DOHH2 (cell line): ENCODE data around the gene MORF4L2.

Experiments used
- H3F3A ChIP-seq: fragments of 200-600 bp; sonication (generic), shearing (Covaris generic); 2 replicates; pipeline ENCODE4 v1.6.0; 2016; ENCODE audit warnings: antibody characterized with exemption, mild to moderate bottlenecking; ENCODE audit not compliant: control insufficient read depth, insufficient read depth
- H3K27ac ChIP-seq: fragments of 200-600 bp; sonication (generic); 2 replicates; pipeline ENCODE4 v1.5.1; 2014; ENCODE audit warnings: low read depth, mild to moderate bottlenecking, low read length, moderate library complexity
- H3K27me3 ChIP-seq: fragments of 200-600 bp; sonication (generic); 2 replicates; pipeline ENCODE4 v1.6.1; 2014; ENCODE audit warnings: mild to moderate bottlenecking, low read length, mixed read lengths; ENCODE audit not compliant: control insufficient read depth
- H3K36me3 ChIP-seq: fragments of 200-600 bp; sonication (generic); 2 replicates; pipeline ENCODE4 v1.6.1; 2014; ENCODE audit warnings: mild to moderate bottlenecking, low read length, moderate library complexity, mixed read lengths; ENCODE audit not compliant: control insufficient read depth
- H3K4me1 ChIP-seq: fragments of 200-600 bp; sonication (generic); 2 replicates; pipeline ENCODE4 v1.6.1; 2014; ENCODE audit warnings: mild to moderate bottlenecking, low read length, mixed read lengths; ENCODE audit not compliant: control insufficient read depth
- H3K4me2 ChIP-seq: fragments of 200-600 bp; sonication (generic); 2 replicates; pipeline ENCODE4 v1.6.0; 2014; ENCODE audit warnings: mild to moderate bottlenecking, low read length, moderate library complexity
- H3K4me3 ChIP-seq: fragments of 200-600 bp; sonication (generic); 2 replicates; pipeline ENCODE4 v1.5.1; 2014; ENCODE audit warnings: mild to moderate bottlenecking, low read length, mixed read lengths
- H3K79me2 ChIP-seq: fragments of 200-600 bp; sonication (generic); 2 replicates; pipeline ENCODE4 v1.6.1; 2014; ENCODE audit warnings: mild to moderate bottlenecking, low read length, mixed read lengths; ENCODE audit not compliant: control insufficient read depth
- H3K9me2 ChIP-seq: fragments of 200-600 bp; sonication (generic); replicated peaks from 2 replicates; pipeline ENCODE4 v1.6.1; 2014; ENCODE audit warnings: mild to moderate bottlenecking, low read length, mixed read lengths; ENCODE audit not compliant: control insufficient read depth
- H3K9me3 ChIP-seq: fragments of 200-600 bp; sonication (generic); 2 replicates; pipeline ENCODE4 v1.6.1; 2014; ENCODE audit warnings: antibody characterized with exemption, low read length, mixed read lengths; ENCODE audit not compliant: control insufficient read depth, insufficient read depth
- H4K20me1 ChIP-seq: fragments of 200-600 bp; sonication (generic); 2 replicates; pipeline ENCODE4 v1.6.0; 2014; ENCODE audit warnings: low read depth, mild to moderate bottlenecking, antibody characterized with exemption, low read length, moderate library complexity; ENCODE audit not compliant: control insufficient read depth, insufficient read depth
- EZH2phosphoT487 ChIP-seq: fragments of 200-600 bp; sonication (generic); IDR thresholded peaks from 2 replicates; pipeline ENCODE4 v1.6.1; 2017; ENCODE audit warnings: borderline replicate concordance, mild to moderate bottlenecking, antibody characterized with exemption, low read length, moderate library complexity, mixed read lengths
- TF ChIP-seq, protein P1 (sequence below): fragments of 200-600 bp; sonication (generic); IDR thresholded peaks from one replicate; pipeline ENCODE4 v1.5.1; 2014; ENCODE audit warnings: antibody characterized with exemption, mild to moderate bottlenecking, low read depth, low read length; ENCODE audit not compliant: poor library complexity, severe bottlenecking

MORF4L2 gene

DNA sequence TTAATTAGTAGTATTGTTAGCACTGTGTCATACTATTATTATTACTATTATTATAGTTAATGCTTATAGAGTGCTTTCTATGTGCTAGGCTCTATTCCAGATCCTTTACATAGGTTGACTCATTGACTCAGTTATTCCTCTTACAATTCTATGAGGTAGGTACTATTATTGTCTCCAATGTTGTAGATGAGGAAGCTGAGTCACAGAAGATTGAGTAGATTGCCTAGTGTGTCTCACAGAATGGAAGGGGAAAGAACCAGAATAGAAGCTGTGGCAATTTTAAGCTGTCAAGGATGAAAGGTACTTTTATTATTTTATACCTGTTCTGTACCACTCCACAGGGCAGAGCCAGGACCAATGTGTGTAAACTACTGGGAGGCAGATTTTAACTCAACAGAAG lies 59.6 kb downstream of the MORF4L2 start:
- Histone ChIP-seq H3F3A (no peaks in the 10 kb centered on the region), H3K79me2 (no peaks in the 10 kb centered on the region), H3K4me3 (no peak overlapping the region), H3K36me3 (no peaks in the 10 kb centered on the region), H4K20me1 (no peaks in the 10 kb centered on the region), H3K9me2 (no peaks in the 10 kb centered on the region), H3K9me3 (no peaks in the 10 kb centered on the region), H3K4me2 (no peak overlapping the region), H3K4me1 (peaks cover 11% of the 10 kb centered on the region), H3K27me3 (no peaks in the 10 kb centered on the region), H3K27ac (no peak overlapping the region)
- TF ChIP-seq, protein P1, sequence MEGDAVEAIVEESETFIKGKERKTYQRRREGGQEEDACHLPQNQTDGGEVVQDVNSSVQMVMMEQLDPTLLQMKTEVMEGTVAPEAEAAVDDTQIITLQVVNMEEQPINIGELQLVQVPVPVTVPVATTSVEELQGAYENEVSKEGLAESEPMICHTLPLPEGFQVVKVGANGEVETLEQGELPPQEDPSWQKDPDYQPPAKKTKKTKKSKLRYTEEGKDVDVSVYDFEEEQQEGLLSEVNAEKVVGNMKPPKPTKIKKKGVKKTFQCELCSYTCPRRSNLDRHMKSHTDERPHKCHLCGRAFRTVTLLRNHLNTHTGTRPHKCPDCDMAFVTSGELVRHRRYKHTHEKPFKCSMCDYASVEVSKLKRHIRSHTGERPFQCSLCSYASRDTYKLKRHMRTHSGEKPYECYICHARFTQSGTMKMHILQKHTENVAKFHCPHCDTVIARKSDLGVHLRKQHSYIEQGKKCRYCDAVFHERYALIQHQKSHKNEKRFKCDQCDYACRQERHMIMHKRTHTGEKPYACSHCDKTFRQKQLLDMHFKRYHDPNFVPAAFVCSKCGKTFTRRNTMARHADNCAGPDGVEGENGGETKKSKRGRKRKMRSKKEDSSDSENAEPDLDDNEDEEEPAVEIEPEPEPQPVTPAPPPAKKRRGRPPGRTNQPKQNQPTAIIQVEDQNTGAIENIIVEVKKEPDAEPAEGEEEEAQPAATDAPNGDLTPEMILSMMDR: no peak
- no peak for TF ChIP-seq EZH2phosphoT487
